ENCODE results near the gene MYOCD. TPM values are rescaled to one million over a fixed set of nuclear protein-coding genes. Genes with fewer than 3 reads are reported as not detected.

MYOCD gene
- total RNA-seq, 1 donor from 2014 or later, result 2.2 TPM

- no peak for DNase-seq (ENCODE audit: low read depth)
- no peak for TF ChIP-seq CTCF (conservative IDR thresholded peaks at IDR 0.05; ENCODE audit: low read depth, low read length)
- H3K4me3 ChIP-seq (ENCODE audit: low read depth, low read length), result no peak overlapping the region
Measured at GRCh38 chr17:12739500-12739899, 73.8 kb downstream of the MYOCD start.

GRCh38 chr17:12743046-12743445, 77.4 kb downstream of the MYOCD start:
- H3K4me3 ChIP-seq (ENCODE audit: low read depth, low read length), result no peak overlapping the region
- DNase-seq (ENCODE audit: low read depth), result no peak
- no peak for TF ChIP-seq CTCF (conservative IDR thresholded peaks at IDR 0.05; ENCODE audit: low read depth, low read length)

- TF ChIP-seq CTCF (conservative IDR thresholded peaks at IDR 0.05; ENCODE audit: low read depth, low read length), result no peak
- H3K4me3 ChIP-seq (ENCODE audit: low read depth, low read length), result no peak overlapping the region
- DNase-seq (ENCODE audit: low read depth), result no peak
Measured at GRCh38 chr17:12744298-12744697, 78.6 kb downstream of the MYOCD start.

- no peak overlapping the region for H3K4me3 ChIP-seq (ENCODE audit: low read depth, low read length)
- TF ChIP-seq CTCF (conservative IDR thresholded peaks at IDR 0.05; ENCODE audit: low read depth, low read length), result no peak
- no peak for DNase-seq (ENCODE audit: low read depth)
Measured at GRCh38 chr17:12744786-12745185, 79.1 kb downstream of the MYOCD start.

GRCh38 chr17:12745486-12745885, 79.8 kb downstream of the MYOCD start:
- DNase-seq (ENCODE audit: low read depth), result no peak
- no peak overlapping the region for H3K4me3 ChIP-seq (ENCODE audit: low read depth, low read length)
- no peak for TF ChIP-seq CTCF (conservative IDR thresholded peaks at IDR 0.05; ENCODE audit: low read depth, low read length)

GRCh38 chr17:12756786-12757185, 91.1 kb downstream of the MYOCD start:
- H3K4me3 ChIP-seq (ENCODE audit: low read depth, low read length), result no peak overlapping the region
- no peak for DNase-seq (ENCODE audit: low read depth)
- no peak for TF ChIP-seq CTCF (conservative IDR thresholded peaks at IDR 0.05; ENCODE audit: low read depth, low read length)

GRCh38 chr17:12759090-12759489, 93.4 kb downstream of the MYOCD start:
- H3K4me3 ChIP-seq (ENCODE audit: low read depth, low read length), result no peak overlapping the region
- DNase-seq (ENCODE audit: low read depth), result no peak
- no peak for TF ChIP-seq CTCF (conservative IDR thresholded peaks at IDR 0.05; ENCODE audit: low read depth, low read length)

All from epithelial cell of proximal tubule (primary cell).